Measurements from ENCODE around the gene HSD17B14. TPM values are rescaled to one million over a fixed set of nuclear protein-coding genes. Genes with fewer than 3 reads are reported as not detected.

Gene HSD17B14
- total and polyA plus RNA-seq, 9 of the 15 experiments (the other 6 are each of a cell fraction or from before 2014, with no cell fraction given): 0.16 TPM; not detected in 8

DNA sequence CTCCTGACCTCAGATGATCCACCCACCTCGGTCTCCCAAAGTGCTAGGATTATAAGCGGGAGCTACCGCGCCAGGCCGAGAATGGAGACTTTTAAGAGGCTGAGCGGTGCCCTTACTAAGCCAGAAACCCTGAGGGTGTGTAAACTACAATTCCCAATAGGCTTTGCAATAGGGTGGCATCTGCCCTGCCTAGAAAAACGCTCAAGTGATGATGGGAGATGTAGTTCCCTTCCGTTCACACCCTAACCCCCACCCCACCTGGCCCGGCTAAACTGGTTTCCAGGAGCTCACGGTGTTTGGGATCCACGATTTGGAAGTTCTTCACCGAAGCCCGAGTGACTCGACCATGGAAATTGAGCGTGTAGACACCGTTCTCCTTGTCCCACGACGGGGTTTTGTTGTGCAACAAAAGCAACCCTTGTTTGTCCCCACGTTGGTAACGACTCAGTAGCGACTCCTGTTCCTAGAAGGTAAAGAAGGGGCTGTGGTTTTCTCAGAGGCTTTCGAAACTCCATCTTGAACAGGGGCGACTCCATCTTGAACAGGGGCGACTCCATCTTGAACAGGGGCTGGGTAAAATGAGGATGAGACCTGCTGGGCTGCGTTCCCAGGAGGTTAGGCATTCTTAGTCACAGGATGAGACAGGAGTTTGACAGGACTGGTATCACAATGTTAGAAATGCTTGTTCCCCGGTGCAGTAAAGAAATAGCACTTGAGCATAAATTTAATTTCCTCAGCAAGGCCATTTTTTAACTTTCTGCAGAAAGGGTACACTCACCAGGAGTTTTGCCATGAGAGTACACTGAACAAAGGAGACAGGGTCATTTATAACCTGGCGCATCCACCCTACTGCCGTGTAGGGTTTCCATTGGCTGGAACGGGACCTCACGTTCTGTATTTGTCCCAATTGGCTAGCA, 45.7 kb upstream of the HSD17B14 start (continued):
- TF ChIP-seq, protein P1, sequence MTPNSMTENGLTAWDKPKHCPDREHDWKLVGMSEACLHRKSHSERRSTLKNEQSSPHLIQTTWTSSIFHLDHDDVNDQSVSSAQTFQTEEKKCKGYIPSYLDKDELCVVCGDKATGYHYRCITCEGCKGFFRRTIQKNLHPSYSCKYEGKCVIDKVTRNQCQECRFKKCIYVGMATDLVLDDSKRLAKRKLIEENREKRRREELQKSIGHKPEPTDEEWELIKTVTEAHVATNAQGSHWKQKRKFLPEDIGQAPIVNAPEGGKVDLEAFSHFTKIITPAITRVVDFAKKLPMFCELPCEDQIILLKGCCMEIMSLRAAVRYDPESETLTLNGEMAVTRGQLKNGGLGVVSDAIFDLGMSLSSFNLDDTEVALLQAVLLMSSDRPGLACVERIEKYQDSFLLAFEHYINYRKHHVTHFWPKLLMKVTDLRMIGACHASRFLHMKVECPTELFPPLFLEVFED (CRISPR knock-in tag; conservative IDR thresholded peaks at IDR 0.05): 0 out of 2 replicates have a peak, but pooled peaks have one; percentile 58
- TF ChIP-seq ERF (CRISPR knock-in tag; IDR thresholded peaks at IDR 0.05) (peak; percentile 80; the same call in 1 of the 2 replicates), SMAD3 (CRISPR knock-in tag; conservative IDR thresholded peaks at IDR 0.05) (peak; percentile 95), ZNF197 (CRISPR knock-in tag; IDR thresholded peaks at IDR 0.05; ENCODE audit: low read depth) (0 out of 2 replicates have a peak, but pooled peaks have one; percentile 62), HIVEP1 (CRISPR knock-in tag; IDR thresholded peaks at IDR 0.05) (peak; percentile 85; the same call in 1 of the 2 replicates), BCL6 (CRISPR knock-in tag; IDR thresholded peaks at IDR 0.05) (peak; percentile 86), ZNF668 (CRISPR knock-in tag; IDR thresholded peaks at IDR 0.05) (peak; percentile 97), ZNF347 (CRISPR knock-in tag; IDR thresholded peaks at IDR 0.05; ENCODE audit: low read depth) (peak; percentile 79; the same call in 1 of the 2 replicates), BDP1 (IDR thresholded peaks at IDR 0.05; ENCODE audit: insufficient read depth, insufficient read length) (no peak), DMBX1 (CRISPR knock-in tag; IDR thresholded peaks at IDR 0.05; ENCODE audit: borderline replicate concordance) (peak; percentile 99), TAF7 (tag; IDR thresholded peaks at IDR 0.05) (peak; percentile 72), TCF7 (IDR thresholded peaks at IDR 0.05; ENCODE audit: borderline replicate concordance) (no peak), BACH1 (tag; IDR thresholded peaks at IDR 0.05) (peak; percentile 87), MAZ (CRISPR knock-in tag; conservative IDR thresholded peaks at IDR 0.05 in 1 of 2, IDR thresholded peaks at IDR 0.05 in 1 of 2) (peak in 1 of 2 experiments; percentile 62; a peak in 2 of 4 replicates), CTBP1 (IDR thresholded peaks at IDR 0.05; ENCODE audit: borderline replicate concordance) (no peak), MTF1 (CRISPR knock-in tag; IDR thresholded peaks at IDR 0.05; ENCODE audit: borderline replicate concordance) (0 out of 2 replicates have a peak, but pooled peaks have one; percentile 70), HOXB6 (CRISPR knock-in tag; IDR thresholded peaks at IDR 0.05; ENCODE audit: borderline replicate concordance) (peak; percentile 89; the same call in 1 of the 2 replicates), MAFG (tag; conservative IDR thresholded peaks at IDR 0.05) (peak; percentile 30; the same call in 1 of the 2 replicates)
- TF ChIP-seq, protein P2, sequence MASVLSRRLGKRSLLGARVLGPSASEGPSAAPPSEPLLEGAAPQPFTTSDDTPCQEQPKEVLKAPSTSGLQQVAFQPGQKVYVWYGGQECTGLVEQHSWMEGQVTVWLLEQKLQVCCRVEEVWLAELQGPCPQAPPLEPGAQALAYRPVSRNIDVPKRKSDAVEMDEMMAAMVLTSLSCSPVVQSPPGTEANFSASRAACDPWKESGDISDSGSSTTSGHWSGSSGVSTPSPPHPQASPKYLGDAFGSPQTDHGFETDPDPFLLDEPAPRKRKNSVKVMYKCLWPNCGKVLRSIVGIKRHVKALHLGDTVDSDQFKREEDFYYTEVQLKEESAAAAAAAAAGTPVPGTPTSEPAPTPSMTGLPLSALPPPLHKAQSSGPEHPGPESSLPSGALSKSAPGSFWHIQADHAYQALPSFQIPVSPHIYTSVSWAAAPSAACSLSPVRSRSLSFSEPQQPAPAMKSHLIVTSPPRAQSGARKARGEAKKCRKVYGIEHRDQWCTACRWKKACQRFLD (CRISPR knock-in tag; IDR thresholded peaks at IDR 0.05): peak; percentile 93
- TF ChIP-seq, protein P3, sequence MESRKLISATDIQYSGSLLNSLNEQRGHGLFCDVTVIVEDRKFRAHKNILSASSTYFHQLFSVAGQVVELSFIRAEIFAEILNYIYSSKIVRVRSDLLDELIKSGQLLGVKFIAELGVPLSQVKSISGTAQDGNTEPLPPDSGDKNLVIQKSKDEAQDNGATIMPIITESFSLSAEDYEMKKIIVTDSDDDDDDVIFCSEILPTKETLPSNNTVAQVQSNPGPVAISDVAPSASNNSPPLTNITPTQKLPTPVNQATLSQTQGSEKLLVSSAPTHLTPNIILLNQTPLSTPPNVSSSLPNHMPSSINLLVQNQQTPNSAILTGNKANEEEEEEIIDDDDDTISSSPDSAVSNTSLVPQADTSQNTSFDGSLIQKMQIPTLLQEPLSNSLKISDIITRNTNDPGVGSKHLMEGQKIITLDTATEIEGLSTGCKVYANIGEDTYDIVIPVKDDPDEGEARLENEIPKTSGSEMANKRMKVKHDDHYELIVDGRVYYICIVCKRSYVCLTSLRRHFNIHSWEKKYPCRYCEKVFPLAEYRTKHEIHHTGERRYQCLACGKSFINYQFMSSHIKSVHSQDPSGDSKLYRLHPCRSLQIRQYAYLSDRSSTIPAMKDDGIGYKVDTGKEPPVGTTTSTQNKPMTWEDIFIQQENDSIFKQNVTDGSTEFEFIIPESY (CRISPR knock-in tag; IDR thresholded peaks at IDR 0.05): peak; percentile 71; the same call in 1 of the 2 replicates
- TF ChIP-seq, protein P4, sequence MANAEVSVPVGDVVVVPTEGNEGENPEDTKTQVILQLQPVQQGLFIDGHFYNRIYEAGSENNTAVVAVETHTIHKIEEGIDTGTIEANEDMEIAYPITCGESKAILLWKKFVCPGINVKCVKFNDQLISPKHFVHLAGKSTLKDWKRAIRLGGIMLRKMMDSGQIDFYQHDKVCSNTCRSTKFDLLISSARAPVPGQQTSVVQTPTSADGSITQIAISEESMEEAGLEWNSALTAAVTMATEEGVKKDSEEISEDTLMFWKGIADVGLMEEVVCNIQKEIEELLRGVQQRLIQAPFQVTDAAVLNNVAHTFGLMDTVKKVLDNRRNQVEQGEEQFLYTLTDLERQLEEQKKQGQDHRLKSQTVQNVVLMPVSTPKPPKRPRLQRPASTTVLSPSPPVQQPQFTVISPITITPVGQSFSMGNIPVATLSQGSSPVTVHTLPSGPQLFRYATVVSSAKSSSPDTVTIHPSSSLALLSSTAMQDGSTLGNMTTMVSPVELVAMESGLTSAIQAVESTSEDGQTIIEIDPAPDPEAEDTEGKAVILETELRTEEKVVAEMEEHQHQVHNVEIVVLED (CRISPR knock-in tag; IDR thresholded peaks at IDR 0.05): peak; percentile 13; the same call in 1 of the 2 replicates

Measured in K562 (cell line).